Hepatocyte (in vitro differentiated cells): ENCODE measurements around the gene SLC17A2. TPM values are rescaled to one million over a fixed set of nuclear protein-coding genes. Genes with fewer than 3 reads are reported as not detected.
A peak's percentile ranks its signal among the peaks of the same experiment; 100 is the strongest.

Experiments
- DNase-seq: peaks from one replicate; pipeline ENCODE4 v3.0.0-alpha.2; 2016; ENCODE audit warnings: low spot score
- H2AFZ ChIP-seq: fragments of 200-600 bp; sonication (generic); 2 replicates; pipeline ENCODE4 v1.6.0; 2016; ENCODE audit warnings: antibody characterized with exemption, mild to moderate bottlenecking
- H3K27ac ChIP-seq: fragments of 200-600 bp; sonication (generic); 2 replicates; pipeline ENCODE4 v1.5.1; 2016; ENCODE audit warnings: mild to moderate bottlenecking
- H3K27me3 ChIP-seq: fragments of 200-600 bp; sonication (generic); 2 replicates; pipeline ENCODE4 v1.6.1; 2016
- H3K36me3 ChIP-seq: fragments of 200-600 bp; sonication (generic); replicated peaks from 2 replicates; pipeline ENCODE4 v1.5.1; 2016; ENCODE audit warnings: low read depth; ENCODE audit not compliant: insufficient read depth
- H3K4me1 ChIP-seq: fragments of 200-600 bp; sonication (generic); 2 replicates; pipeline ENCODE4 v1.5.1; 2016; ENCODE audit warnings: mild to moderate bottlenecking, moderate library complexity; ENCODE audit not compliant: insufficient read depth
- H3K4me2 ChIP-seq: fragments of 200-600 bp; sonication (generic); 2 replicates; pipeline ENCODE4 v1.6.0; 2016
- H3K4me3 ChIP-seq: fragments of 200-600 bp; sonication (generic); 2 replicates; pipeline ENCODE4 v1.5.1; 2016; ENCODE audit warnings: mild to moderate bottlenecking
- H3K79me2 ChIP-seq: fragments of 200-600 bp; sonication (generic); 2 replicates; pipeline ENCODE4 v1.6.0; 2017; ENCODE audit warnings: mild to moderate bottlenecking
- H3K9me2 ChIP-seq: fragments of 200-600 bp; sonication (generic); replicated peaks from 2 replicates; pipeline ENCODE4 v1.6.0; 2017; ENCODE audit warnings: mild to moderate bottlenecking; ENCODE audit not compliant: insufficient read depth
- H3K9me3 ChIP-seq: fragments of 200-600 bp; sonication (generic); 2 replicates; pipeline ENCODE4 v1.5.1; 2016; ENCODE audit warnings: low read depth, mild to moderate bottlenecking
- H4K20me1 ChIP-seq: fragments of 200-600 bp; sonication (generic); 2 replicates; pipeline ENCODE4 v1.6.0; 2016; ENCODE audit warnings: mild to moderate bottlenecking; ENCODE audit not compliant: insufficient read depth, poor library complexity, severe bottlenecking
- EZH2 ChIP-seq: fragments of 200-600 bp; sonication (generic); IDR thresholded peaks from 2 replicates; pipeline ENCODE4 v1.6.1; 2016; ENCODE audit warnings: antibody characterized with exemption, mild to moderate bottlenecking, borderline replicate concordance
- EZH2phosphoT487 ChIP-seq: fragments of 200-600 bp; sonication (generic); IDR thresholded peaks from one replicate; pipeline ENCODE4 v1.6.1; 2018; ENCODE audit warnings: antibody characterized with exemption, mild to moderate bottlenecking, low read depth, moderate library complexity; ENCODE audit not compliant: unreplicated experiment, severe bottlenecking
- WGBS: methylation state at CpG from one replicate; pipeline ENCODE4 v1.1.6; 2016; ENCODE audit warnings: low lambda C conversion rate; ENCODE audit errors: missing lambda C conversion rate; 5-methylcytosine and 5-hydroxymethylcytosine counted together
- polyA plus RNA-seq: library from polyadenylated mRNA; unstranded; fragments of >200 nt; fragmentation: Nextera tagmentation; extraction: Ambion mirVana; gene quantifications from 2 replicates; pipeline ENCODE4 v1.2.1, GENCODE V29; 2016
- total RNA-seq: library from RNA; depleted of rRNA; stranded (reverse); fragments of >200 nt; gene quantifications from 2 replicates; pipeline ENCODE4 v1.2.3, GENCODE V29; 2014
- TF ChIP-seq, protein P1 (sequence below): fragments of 200-600 bp; sonication (generic); IDR thresholded peaks from 2 replicates; pipeline ENCODE4 v1.5.1; 2016; ENCODE audit warnings: antibody characterized with exemption, mild to moderate bottlenecking; ENCODE audit not compliant: poor library complexity

SLC17A2 gene
- total and polyA plus RNA-seq, 2 experiments from 2014 or later = 2.8 to 6.4 TPM

DNA sequence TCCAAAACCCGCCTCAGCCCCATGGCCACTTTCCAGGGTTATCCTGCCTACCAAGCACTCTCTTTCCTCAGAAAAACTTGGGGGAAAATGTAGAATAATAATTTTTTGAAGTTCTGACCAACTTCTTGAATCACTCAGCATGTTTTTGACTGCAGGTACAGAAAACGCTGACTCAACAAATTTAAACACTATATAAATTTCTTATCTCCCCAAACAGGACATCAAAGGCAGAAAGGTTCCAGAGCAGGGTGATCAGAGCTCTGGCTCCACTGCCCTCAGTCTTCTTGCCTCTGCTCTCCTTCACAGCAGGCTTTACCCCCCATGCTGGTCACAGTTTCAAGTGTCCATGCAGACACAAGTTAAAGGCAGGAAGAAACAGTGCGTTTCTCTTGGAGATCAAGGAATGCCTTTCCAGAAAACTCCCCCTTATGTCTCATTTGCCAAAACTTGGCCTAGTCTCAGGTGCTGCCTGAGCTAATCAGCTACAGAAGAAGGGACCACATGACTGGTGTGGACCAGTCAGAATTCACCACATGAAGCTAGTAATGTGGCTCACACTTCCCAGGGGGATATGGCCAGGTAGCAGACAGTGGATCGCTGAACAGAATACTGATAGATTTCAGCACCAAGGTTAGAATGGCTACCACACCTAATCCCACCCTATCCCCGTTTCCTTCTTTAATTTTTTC, 32.1 kb downstream of the SLC17A2 start:
- Histone ChIP-seq H3K9me2 (no peaks in the 10 kb centered on the region), H3K4me2 (no peak overlapping the region)

DNA sequence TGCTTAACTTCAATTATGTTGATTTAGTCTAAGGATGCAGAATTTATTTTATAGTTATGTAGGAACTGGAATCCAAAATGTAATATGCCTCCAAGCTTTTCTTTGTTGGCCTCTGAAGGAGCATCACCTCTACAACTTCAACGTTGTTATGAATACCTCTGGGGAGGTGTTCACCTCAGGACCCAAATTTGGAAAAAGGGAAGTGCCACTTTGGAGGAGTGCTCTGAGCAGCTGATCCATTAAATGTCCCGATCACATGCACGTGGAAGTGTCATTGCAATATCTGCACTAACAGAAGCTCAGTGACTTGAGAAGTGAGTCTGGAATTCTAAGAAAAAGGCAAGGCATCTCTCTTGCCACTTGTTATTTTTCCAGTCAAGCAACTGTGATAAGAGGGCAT, 34.2 kb downstream of the SLC17A2 start:
- TF ChIP-seq, protein P1, sequence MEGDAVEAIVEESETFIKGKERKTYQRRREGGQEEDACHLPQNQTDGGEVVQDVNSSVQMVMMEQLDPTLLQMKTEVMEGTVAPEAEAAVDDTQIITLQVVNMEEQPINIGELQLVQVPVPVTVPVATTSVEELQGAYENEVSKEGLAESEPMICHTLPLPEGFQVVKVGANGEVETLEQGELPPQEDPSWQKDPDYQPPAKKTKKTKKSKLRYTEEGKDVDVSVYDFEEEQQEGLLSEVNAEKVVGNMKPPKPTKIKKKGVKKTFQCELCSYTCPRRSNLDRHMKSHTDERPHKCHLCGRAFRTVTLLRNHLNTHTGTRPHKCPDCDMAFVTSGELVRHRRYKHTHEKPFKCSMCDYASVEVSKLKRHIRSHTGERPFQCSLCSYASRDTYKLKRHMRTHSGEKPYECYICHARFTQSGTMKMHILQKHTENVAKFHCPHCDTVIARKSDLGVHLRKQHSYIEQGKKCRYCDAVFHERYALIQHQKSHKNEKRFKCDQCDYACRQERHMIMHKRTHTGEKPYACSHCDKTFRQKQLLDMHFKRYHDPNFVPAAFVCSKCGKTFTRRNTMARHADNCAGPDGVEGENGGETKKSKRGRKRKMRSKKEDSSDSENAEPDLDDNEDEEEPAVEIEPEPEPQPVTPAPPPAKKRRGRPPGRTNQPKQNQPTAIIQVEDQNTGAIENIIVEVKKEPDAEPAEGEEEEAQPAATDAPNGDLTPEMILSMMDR = no peak
- TF ChIP-seq EZH2phosphoT487 (no peak), EZH2 (no peak)
- no peak overlapping the region for H3K4me2 ChIP-seq
- H3K27ac ChIP-seq = no peak overlapping the region
- H3K27me3 ChIP-seq = no peaks in the 10 kb centered on the region
- WGBS = 87% methylated on average over 3 of the region's 3 CpGs
- H2AFZ ChIP-seq = no peak overlapping the region
- no peak overlapping the region for H3K4me3 ChIP-seq
- H3K4me1 ChIP-seq = peaks cover 18% of the 10 kb centered on the region
- H4K20me1 ChIP-seq = no peaks in the 10 kb centered on the region
- no peaks in the 10 kb centered on the region for H3K9me3 ChIP-seq
- DNase-seq = no peak
- H3K36me3 ChIP-seq = no peaks in the 10 kb centered on the region
- no peaks in the 10 kb centered on the region for H3K9me2 ChIP-seq
- H3K79me2 ChIP-seq = no peaks in the 10 kb centered on the region

More for the DNA sequence above, 32.1 kb downstream of the SLC17A2 start:
- no peak overlapping the region for H2AFZ ChIP-seq
- H4K20me1 ChIP-seq = no peaks in the 10 kb centered on the region
- peak; percentile 17 for DNase-seq
- H3K27me3 ChIP-seq = no peaks in the 10 kb centered on the region
- H3K9me3 ChIP-seq = no peaks in the 10 kb centered on the region
- WGBS = 72% methylated on average over 5 of the region's 5 CpGs
- peaks cover 18% of the 10 kb centered on the region for H3K4me1 ChIP-seq
- H3K79me2 ChIP-seq = no peaks in the 10 kb centered on the region
- H3K36me3 ChIP-seq = no peaks in the 10 kb centered on the region
- H3K27ac ChIP-seq = peak overlapping the region; percentile 62
- no peak for TF ChIP-seq EZH2phosphoT487
- TF ChIP-seq EZH2 = no peak
- TF ChIP-seq, protein P1 = no peak
- H3K4me3 ChIP-seq = no peak overlapping the region

DNA sequence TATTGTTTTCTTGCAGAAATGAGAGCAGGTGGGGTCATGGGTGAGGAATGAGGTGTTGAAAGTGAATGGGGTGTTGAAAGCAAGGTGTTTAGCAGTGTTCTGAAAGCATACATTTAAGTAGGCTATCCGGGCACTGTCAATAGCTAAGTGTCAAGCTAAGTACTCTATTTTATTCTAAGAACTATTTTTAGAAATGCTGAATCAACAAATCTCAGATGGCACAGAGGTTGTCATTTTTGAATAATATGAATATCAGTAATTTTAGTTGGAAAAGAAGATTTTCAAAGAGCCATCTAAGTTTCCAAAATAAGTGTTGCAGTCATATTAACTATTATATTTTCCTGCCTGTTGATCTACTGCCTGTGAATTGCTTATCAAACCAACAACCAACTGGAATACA, 34.7 kb downstream of the SLC17A2 start:
- no peaks in the 10 kb centered on the region for H3K27me3 ChIP-seq
- H3K9me3 ChIP-seq = no peaks in the 10 kb centered on the region
- H3K9me2 ChIP-seq = no peaks in the 10 kb centered on the region
- no peaks in the 10 kb centered on the region for H3K79me2 ChIP-seq
- WGBS = 82% methylated on average over 1 of the region's 1 CpG
- H3K4me2 ChIP-seq = no peak overlapping the region
- H2AFZ ChIP-seq = no peak overlapping the region
- TF ChIP-seq, protein P1 = no peak
- TF ChIP-seq EZH2phosphoT487 = no peak
- TF ChIP-seq EZH2 = no peak
- no peaks in the 10 kb centered on the region for H3K36me3 ChIP-seq
- peaks cover 18% of the 10 kb centered on the region for H3K4me1 ChIP-seq
- DNase-seq = no peak
- no peak overlapping the region for H3K4me3 ChIP-seq
- H4K20me1 ChIP-seq = no peaks in the 10 kb centered on the region
- no peak overlapping the region for H3K27ac ChIP-seq
